ENCODE results near the gene LNP1. TPM values are rescaled to one million over a fixed set of nuclear protein-coding genes. Genes with fewer than 3 reads are reported as not detected.

The LNP1 gene
- total and polyA plus RNA-seq, 9 of the 15 experiments (the other 6 are each of a cell fraction or from before 2014, with no cell fraction given) = 1.9 to 5.2 (median 4.5) TPM

GRCh38 chr3:100401674-100402041 is 319 bp downstream of the LNP1 start (continued):
- TF ChIP-seq JUN (IDR thresholded peaks at IDR 0.05; ENCODE audit: borderline replicate concordance, low read depth, low read length) (no peak), JUN (CRISPR knock-in tag; IDR thresholded peaks at IDR 0.05; ENCODE audit: borderline replicate concordance) (no peak), EHMT2 (IDR thresholded peaks at IDR 0.05) (no peak), TRIM28 (IDR thresholded peaks at IDR 0.05) (no peak), THRA (IDR thresholded peaks at IDR 0.05) (no peak), RBM25 (IDR thresholded peaks at IDR 0.05; ENCODE audit: low read depth, low read length, severe bottlenecking) (no peak), SIX5 (IDR thresholded peaks at IDR 0.05; ENCODE audit: borderline replicate concordance in 1 of 2, insufficient read depth in 1 of 2, low read depth in 1 of 2, low read length in 2 of 2) (no peak), EP300 (IDR thresholded peaks at IDR 0.05; ENCODE audit: low read length) (no peak), PKNOX1 (IDR thresholded peaks at IDR 0.05) (no peak), SOX6 (IDR thresholded peaks at IDR 0.05) (no peak), PATZ1 (CRISPR knock-in tag; IDR thresholded peaks at IDR 0.05; ENCODE audit: borderline replicate concordance) (no peak), ZZZ3 (IDR thresholded peaks at IDR 0.05) (no peak), NFE2L1 (tag; IDR thresholded peaks at IDR 0.05; ENCODE audit: borderline replicate concordance, low read depth) (no peak), USF1 (CRISPR knock-in tag; IDR thresholded peaks at IDR 0.05) (no peak), ATF3 (IDR thresholded peaks at IDR 0.05) (no peak), ATF3 (CRISPR knock-in tag; conservative IDR thresholded peaks at IDR 0.05) (no peak), THRAP3 (IDR thresholded peaks at IDR 0.05; ENCODE audit: borderline replicate concordance) (no peak), ZNF280A (IDR thresholded peaks at IDR 0.05; ENCODE audit: low read depth, partially characterized antibody) (no peak), ARID3A (IDR thresholded peaks at IDR 0.05; ENCODE audit: borderline replicate concordance, low read depth, low read length) (no peak), TAF7 (tag; IDR thresholded peaks at IDR 0.05) (peak; percentile 12)

All from K562 (cell line).